GM10266 (cell line): ENCODE data around the gene SRRM1.
"Not testable (repeated sequence)": the region's sequence is repeated elsewhere in the genome, so short reads cannot be mapped to it uniquely, and the experiment has no call there.

Source experiments
- DNase-seq: peaks from one replicate; pipeline ENCODE4 v3.0.0; 2012; ENCODE audit errors: extremely low spot score
- CTCF ChIP-seq: IDR thresholded peaks from 2 replicates; pipeline ENCODE4 v1.5.1; 2012; ENCODE audit warnings: mild to moderate bottlenecking, low read depth; ENCODE audit not compliant: control insufficient read depth, insufficient read depth; ENCODE audit errors: missing control alignments

Gene SRRM1

GRCh38 chr1:24659993-24660665, 17.0 kb downstream of the SRRM1 start:
- no peak for DNase-seq
- TF ChIP-seq CTCF: no peak

- TF ChIP-seq CTCF: no peak
- DNase-seq: no peak
Observed at GRCh38 chr1:24664507-24665033, 21.5 kb downstream of the SRRM1 start.

GRCh38 chr1:24666794-24667193, 23.7 kb downstream of the SRRM1 start:
- no peak for DNase-seq
- no peak for TF ChIP-seq CTCF

- DNase-seq: not testable (repeated sequence)
Observed at GRCh38 chr1:24671372-24671771, 28.3 kb downstream of the SRRM1 start.

- not testable (repeated sequence) for DNase-seq
Observed at GRCh38 chr1:24672686-24673085, 29.6 kb downstream of the SRRM1 start.

GRCh38 chr1:24673341-24673740, 30.2 kb downstream of the SRRM1 start:
- TF ChIP-seq CTCF: no peak
- no peak for DNase-seq

GRCh38 chr1:24678421-24678820, 35.3 kb downstream of the SRRM1 start:
- not testable (repeated sequence) for DNase-seq

- TF ChIP-seq CTCF: no peak
- DNase-seq: no peak
Observed at GRCh38 chr1:24679725-24680124, 36.6 kb downstream of the SRRM1 start.

GRCh38 chr1:24683713-24684162, 40.6 kb downstream of the SRRM1 start:
- no peak for TF ChIP-seq CTCF
- DNase-seq: no peak
